CD8-positive, alpha-beta memory T cell (primary cell): ENCODE measurements around the gene XCR1. TPM values are rescaled to one million over a fixed set of nuclear protein-coding genes. Genes with fewer than 3 reads are reported as not detected.
"Not testable (repeated sequence)": the region's sequence is repeated elsewhere in the genome, so short reads cannot be mapped to it uniquely, and the experiment has no call there.

Source experiments
- CTCF ChIA-PET: fragments of 350-600 bp; sonication (Branson Sonifier 250); formaldehyde crosslinking; loops from one replicate; lab custom pipeline; 2021; ENCODE audit warnings: antibody characterized with exemption; lab: Charles Lee
- POLR2A ChIA-PET: fragments of 350-600 bp; sonication (Branson Sonifier 250); formaldehyde crosslinking; loops from one replicate; lab custom pipeline; 2021; ENCODE audit warnings: antibody characterized with exemption; lab: Charles Lee
- DNase-seq, 5 donors: peaks; one replicate each; pipeline versions ENCODE4 v3.0.0 to v3.0.0-alpha.2; 2020 to 2022; ENCODE audit warnings: mixed read lengths in 1 of 5
- H3K27ac ChIP-seq: one replicate; pipeline ENCODE4 v1.7.0; 2013; ENCODE audit warnings: low read depth, mild to moderate bottlenecking, low read length, moderate library complexity
- H3K27me3 ChIP-seq: 2 replicates; pipeline ENCODE4 v1.7.0; 2013; ENCODE audit warnings: low read length, mild to moderate bottlenecking; ENCODE audit not compliant: insufficient read depth, poor library complexity, severe bottlenecking
- H3K36me3 ChIP-seq: 2 replicates; pipeline ENCODE4 v1.7.0; 2013; ENCODE audit warnings: mild to moderate bottlenecking, low read length, moderate library complexity; ENCODE audit not compliant: insufficient read depth
- H3K4me1 ChIP-seq: 2 replicates; pipeline ENCODE4 v1.7.0; 2013; ENCODE audit warnings: mild to moderate bottlenecking, low read length, moderate library complexity; ENCODE audit not compliant: insufficient read depth
- H3K4me3 ChIP-seq: 2 replicates; pipeline ENCODE4 v1.7.0; 2013; ENCODE audit warnings: mild to moderate bottlenecking, low read length
- H3K9me3 ChIP-seq: 2 replicates; pipeline ENCODE4 v1.7.0; 2013; ENCODE audit warnings: mild to moderate bottlenecking, low read length
- H3K27ac Mint-ChIP-seq, 8 donors: one replicate each; pipeline ENCODE4 v1.8.0; 2020 to 2021; ENCODE audit warnings: mixed read lengths in 8 of 8, mild to moderate bottlenecking in 6 of 8, inconsistent platforms in 3 of 8, moderate library complexity in 3 of 8
- H3K27me3 Mint-ChIP-seq, 2 donors: one replicate each; pipeline ENCODE4 v1.8.0; 2020 to 2021; ENCODE audit warnings: mixed read lengths in 2 of 2, mild to moderate bottlenecking in 1 of 2, moderate library complexity in 1 of 2
- H3K36me3 Mint-ChIP-seq, 3 donors: one replicate each; pipeline ENCODE4 v1.8.0; 2020 to 2021; ENCODE audit warnings: mixed read lengths in 3 of 3, inconsistent platforms in 1 of 3, mild to moderate bottlenecking in 1 of 3
- H3K4me1 Mint-ChIP-seq, 3 donors: one replicate each; pipeline ENCODE4 v1.8.0; 2020 to 2021; ENCODE audit warnings: mixed read lengths in 3 of 3, inconsistent platforms in 1 of 3, mild to moderate bottlenecking in 1 of 3
- H3K4me3 Mint-ChIP-seq, 7 donors: one replicate each; pipeline ENCODE4 v1.8.0; 2020 to 2021; ENCODE audit warnings: mixed read lengths in 7 of 7, mild to moderate bottlenecking in 6 of 7, moderate library complexity in 4 of 7, inconsistent platforms in 2 of 7
- H3K9me3 Mint-ChIP-seq, 5 donors: one replicate each; pipeline ENCODE4 v1.8.0; 2020 to 2022; ENCODE audit warnings: mixed read lengths in 5 of 5, mild to moderate bottlenecking in 3 of 5, moderate library complexity in 2 of 5, inconsistent platforms in 1 of 5
- polyA plus RNA-seq: library from polyadenylated mRNA; unstranded; fragments of 300-500 nt; fragmentation: Illumina TruSeq; gene quantifications from one replicate; pipeline ENCODE4 v1.2.3, GENCODE V29; 2021
- total RNA-seq, 2 experiments: library from RNA; stranded (reverse); gene quantifications; one replicate each; pipeline ENCODE4 v1.2.3, GENCODE V29; 2021

The XCR1 gene
- total and polyA plus RNA-seq, 3 experiments from 2014 or later = not detected

GRCh38 chr3:46057716-46058115 lies 30.4 kb upstream of the XCR1 start:
- no peak overlapping the region for H3K27ac ChIP-seq
- H3K27ac Mint-ChIP-seq = peak overlapping the region in 1 of 8 donors; percentile 36
- H3K36me3 ChIP-seq = no peaks in the 10 kb centered on the region
- H3K4me3 ChIP-seq = no peak overlapping the region
- H3K27me3 ChIP-seq = no peaks in the 10 kb centered on the region
- H3K36me3 Mint-ChIP-seq = no peaks in the 10 kb centered on the region
- CTCF ChIA-PET = interaction anchor here (9.2 kb wide), 1 partner anchor 19 kb away, joined by 61 read pairs; no protein-coding TSS in a partner anchor
- H3K9me3 Mint-ChIP-seq = no peaks in the 10 kb centered on the region
- H3K27me3 Mint-ChIP-seq = peaks cover 2 to 4% of the 10 kb centered on the region in 2 donors
- no peaks in the 10 kb centered on the region for H3K4me1 ChIP-seq
- no peak overlapping the region for H3K4me3 Mint-ChIP-seq
- no peaks in the 10 kb centered on the region for H3K9me3 ChIP-seq
- peaks cover 18 to 19% (median 18%) of the 10 kb centered on the region in 3 donors for H3K4me1 Mint-ChIP-seq
- POLR2A ChIA-PET = no interaction called here
- no peak for DNase-seq

- no peak overlapping the region for H3K4me3 Mint-ChIP-seq
- H3K9me3 ChIP-seq = no peaks in the 10 kb centered on the region
- H3K27ac ChIP-seq = no peak overlapping the region
- H3K9me3 Mint-ChIP-seq = no peaks in the 10 kb centered on the region
- H3K4me3 ChIP-seq = no peak overlapping the region
- CTCF ChIA-PET = interaction anchor here (9.2 kb wide), 1 partner anchor 20 kb away, joined by 61 read pairs; no protein-coding TSS in a partner anchor
- DNase-seq = no peak
- H3K36me3 ChIP-seq = no peaks in the 10 kb centered on the region
- no peaks in the 10 kb centered on the region for H3K4me1 ChIP-seq
- H3K27ac Mint-ChIP-seq = no peak overlapping the region
- no peaks in the 10 kb centered on the region for H3K36me3 Mint-ChIP-seq
- no peaks in the 10 kb centered on the region for H3K27me3 ChIP-seq
- peaks cover 2 to 4% of the 10 kb centered on the region in 2 donors for H3K27me3 Mint-ChIP-seq
- peaks cover 13 to 16% (median 13%) of the 10 kb centered on the region in 3 donors for H3K4me1 Mint-ChIP-seq
- POLR2A ChIA-PET = interaction anchor here (1.0 kb wide), 1 partner anchor 8 kb away, joined by 5 read pairs; no protein-coding TSS in a partner anchor
These were observed 29.4 kb upstream of the XCR1 start for GRCh38 chr3:46056686-46057085.

GRCh38 chr3:46053761-46054515 lies 26.7 kb upstream of the XCR1 start:
- ChIA-PET POLR2A (interaction anchor here (1.5 kb wide), 1 partner anchor 11 kb away, joined by 4 read pairs; no protein-coding TSS in a partner anchor), CTCF (interaction anchor here (1.0 kb wide), 2 partner anchors 14 to 24 kb away, joined by 3 read pairs; no protein-coding TSS in a partner anchor)
- H3K9me3 ChIP-seq, H3K9me3 Mint-ChIP-seq, DNase-seq, H3K27me3 ChIP-seq, H3K36me3 ChIP-seq, H3K4me3 ChIP-seq, H3K4me3 Mint-ChIP-seq, H3K4me1 ChIP-seq, H3K27me3 Mint-ChIP-seq, H3K27ac ChIP-seq, H3K36me3 Mint-ChIP-seq: not testable (repeated sequence)
- Mint-ChIP-seq H3K27ac (peak overlapping the region in 1 of 8 donors; percentile 38), H3K4me1 (peaks cover 16 to 22% (median 18%) of the 10 kb centered on the region in 3 donors)

GRCh38 chr3:46053265-46053664 lies 26.0 kb upstream of the XCR1 start:
- not testable (repeated sequence) for H3K36me3 ChIP-seq, H3K36me3 Mint-ChIP-seq, H3K27me3 Mint-ChIP-seq

GRCh38 chr3:46052531-46052930 lies 25.2 kb upstream of the XCR1 start:
- Mint-ChIP-seq H3K27me3 (peaks cover 2 to 4% of the 10 kb centered on the region in 2 donors), H3K27ac (no peak overlapping the region), H3K4me1 (peaks cover 21 to 32% (median 30%) of the 10 kb centered on the region in 3 donors), H3K4me3 (no peak overlapping the region), H3K9me3 (no peaks in the 10 kb centered on the region), H3K36me3 (no peaks in the 10 kb centered on the region)
- Histone ChIP-seq H3K27me3 (no peaks in the 10 kb centered on the region), H3K27ac (no peak overlapping the region), H3K4me1 (no peaks in the 10 kb centered on the region), H3K9me3 (no peaks in the 10 kb centered on the region), H3K4me3 (no peak overlapping the region), H3K36me3 (no peaks in the 10 kb centered on the region)
- no peak for DNase-seq
- CTCF ChIA-PET = interaction anchor here (1.5 kb wide), 1 partner anchor 27 kb away, joined by 6 read pairs; no protein-coding TSS in a partner anchor
- POLR2A ChIA-PET = no interaction called here

More at GRCh38 chr3:46053265-46053664, 26.0 kb upstream of the XCR1 start:
- CTCF ChIA-PET = interaction anchor here (1.0 to 1.5 kb wide), 2 partner anchors 15 to 26 kb away, joined by 3 to 6 read pairs; no protein-coding TSS in a partner anchor
- not testable (repeated sequence) for H3K9me3 ChIP-seq, H3K27me3 ChIP-seq, H3K4me1 ChIP-seq, H3K27ac Mint-ChIP-seq, H3K27ac ChIP-seq, H3K4me3 ChIP-seq, H3K4me3 Mint-ChIP-seq, DNase-seq, H3K9me3 Mint-ChIP-seq
- H3K4me1 Mint-ChIP-seq = peaks cover 17 to 27% (median 23%) of the 10 kb centered on the region in 3 donors
- POLR2A ChIA-PET = interaction anchor here (1.5 kb wide), 1 partner anchor 12 kb away, joined by 4 read pairs; no protein-coding TSS in a partner anchor

- peaks cover 18% of the 10 kb centered on the region for H3K4me1 ChIP-seq
- ChIA-PET POLR2A (no interaction called here), CTCF (interaction anchor here (0.9 to 1.3 kb wide), 3 partner anchors 18 to 112 kb away, joined by 3 read pairs; no protein-coding TSS in a partner anchor)
- no peaks in the 10 kb centered on the region for H3K27me3 ChIP-seq
- peaks cover 31 to 53% (median 51%) of the 10 kb centered on the region in 3 donors for H3K4me1 Mint-ChIP-seq
- no peak overlapping the region for H3K4me3 ChIP-seq
- no peaks in the 10 kb centered on the region for H3K36me3 Mint-ChIP-seq
- peaks cover 0 to 2% (median 0%) of the 10 kb centered on the region in 5 donors for H3K9me3 Mint-ChIP-seq
- peak overlapping the region in 1 of 7 donors; percentile 27 for H3K4me3 Mint-ChIP-seq
- no peaks in the 10 kb centered on the region for H3K36me3 ChIP-seq
- DNase-seq = no peak
- no peak overlapping the region for H3K27ac ChIP-seq
- peak overlapping the region in 4 of 8 donors; percentile 10 to 52 (median 26) for H3K27ac Mint-ChIP-seq
- H3K27me3 Mint-ChIP-seq = peaks cover 0 to 4% of the 10 kb centered on the region in 2 donors
- H3K9me3 ChIP-seq = no peaks in the 10 kb centered on the region
These were observed 21.8 kb upstream of the XCR1 start for GRCh38 chr3:46049093-46049492.

GRCh38 chr3:46046231-46046630 lies 18.9 kb upstream of the XCR1 start:
- peak in 3 of 5 donors; percentile 40 to 60 (median 42) for DNase-seq
- H3K4me3 ChIP-seq, H3K36me3 Mint-ChIP-seq, H3K27me3 ChIP-seq, H3K36me3 ChIP-seq, H3K9me3 ChIP-seq, H3K27me3 Mint-ChIP-seq, H3K9me3 Mint-ChIP-seq, H3K27ac ChIP-seq, POLR2A ChIA-PET: not testable (repeated sequence)
- CTCF ChIA-PET = interaction anchor here (1.2 kb wide), 1 partner anchor 18 kb away, joined by 3 read pairs; no protein-coding TSS in a partner anchor
- Mint-ChIP-seq H3K4me1 (peaks cover 27 to 50% (median 48%) of the 10 kb centered on the region in 3 donors), H3K4me3 (peak overlapping the region in 6 of 7 donors; percentile 18 to 77 (median 67)), H3K27ac (peak overlapping the region; percentile 28 to 91 (median 87))
- peaks cover 18% of the 10 kb centered on the region for H3K4me1 ChIP-seq

- H3K27ac ChIP-seq = no peak overlapping the region
- H3K4me1 ChIP-seq = no peaks in the 10 kb centered on the region
- Mint-ChIP-seq H3K36me3 (peaks cover 0 to 6% (median 2%) of the 10 kb centered on the region in 3 donors), H3K4me1 (peaks cover 0 to 3% (median 0%) of the 10 kb centered on the region in 3 donors), H3K9me3 (peaks cover 0 to 4% (median 0%) of the 10 kb centered on the region in 5 donors), H3K27me3 (peaks cover 0 to 2% of the 10 kb centered on the region in 2 donors), H3K4me3 (no peak overlapping the region), H3K27ac (no peak overlapping the region)
- H3K27me3 ChIP-seq = peaks cover 4% of the 10 kb centered on the region
- POLR2A ChIA-PET = no interaction called here
- H3K36me3 ChIP-seq = no peaks in the 10 kb centered on the region
- CTCF ChIA-PET = no interaction called here
- DNase-seq = no peak
- H3K9me3 ChIP-seq = no peaks in the 10 kb centered on the region
- no peak overlapping the region for H3K4me3 ChIP-seq
These were observed 11.6 kb upstream of the XCR1 start for GRCh38 chr3:46038916-46039315.
